DND-41 (cell line): ENCODE results near the gene AUTS2.

Source experiments
- ATAC-seq: fragments of 200-7000 bp; cut with Tn5 transposase; 3 replicates; pipeline ENCODE4 v1.9.1; 2021; ENCODE audit warnings: low read depth; ENCODE audit not compliant: insufficient read depth
- DNase-seq: peaks from one replicate; pipeline ENCODE4 v3.0.0-alpha.2; 2020
- H2AFZ ChIP-seq: 2 replicates; pipeline ENCODE4 v1.6.0; 2012; ENCODE audit warnings: low read depth, low read length
- H3K27ac ChIP-seq: 2 replicates; pipeline ENCODE4 v1.5.1; 2012; ENCODE audit warnings: low read length, inconsistent platforms
- H3K27me3 ChIP-seq: fragments of 200-600 bp; sonication (generic); 2 replicates; pipeline ENCODE4 v1.6.0; 2012; ENCODE audit warnings: low read length, mild to moderate bottlenecking, inconsistent platforms; ENCODE audit not compliant: insufficient read depth, poor library complexity
- H3K36me3 ChIP-seq: 2 replicates; pipeline ENCODE4 v1.5.1; 2012; ENCODE audit warnings: low read length, inconsistent platforms; ENCODE audit not compliant: insufficient read depth
- H3K4me1 ChIP-seq: 2 replicates; pipeline ENCODE4 v1.5.1; 2012; ENCODE audit warnings: mild to moderate bottlenecking, low read length; ENCODE audit not compliant: insufficient read depth
- H3K4me2 ChIP-seq: 2 replicates; pipeline ENCODE4 v1.6.0; 2012; ENCODE audit warnings: mild to moderate bottlenecking, moderate library complexity, low read length, inconsistent platforms; ENCODE audit not compliant: insufficient read depth
- H3K4me3 ChIP-seq, 2 experiments: fragments of 200-600 bp in 1 of 2; shearing (Covaris generic) in 1 of 2; 2 replicates each; pipeline ENCODE4 v1.5.1; 2012 to 2016; ENCODE audit warnings: inconsistent platforms in 2 of 2, low read length in 2 of 2, mild to moderate bottlenecking in 2 of 2, low read depth in 1 of 2, moderate library complexity in 1 of 2
- H3K79me2 ChIP-seq: 2 replicates; pipeline ENCODE4 v1.6.0; 2012; ENCODE audit warnings: low read length, inconsistent platforms; ENCODE audit not compliant: insufficient read depth
- H3K9ac ChIP-seq: 2 replicates; pipeline ENCODE4 v1.6.0; 2012; ENCODE audit warnings: low read depth, mild to moderate bottlenecking, inconsistent platforms, low read length, moderate library complexity
- H3K9me3 ChIP-seq: 2 replicates; pipeline ENCODE4 v1.5.1; 2012; ENCODE audit warnings: low read length, moderate library complexity, mild to moderate bottlenecking, inconsistent platforms; ENCODE audit not compliant: insufficient read depth, severe bottlenecking
- H4K20me1 ChIP-seq: 2 replicates; pipeline ENCODE4 v1.6.0; 2012; ENCODE audit warnings: low read length; ENCODE audit not compliant: insufficient read depth
- EZH2 ChIP-seq: IDR thresholded peaks from 3 replicates; pipeline ENCODE4 v1.6.1; 2012; ENCODE audit warnings: borderline replicate concordance, low read depth, mild to moderate bottlenecking, moderate library complexity, low read length, inconsistent platforms; ENCODE audit not compliant: severe bottlenecking
- TF ChIP-seq, protein P1 (sequence below): IDR thresholded peaks from 2 replicates; pipeline ENCODE4 v1.5.1; 2012; ENCODE audit warnings: borderline replicate concordance, low read length, moderate library complexity, mild to moderate bottlenecking; ENCODE audit not compliant: poor library complexity, severe bottlenecking; ENCODE audit errors: extremely low read depth

AUTS2 gene

DNA sequence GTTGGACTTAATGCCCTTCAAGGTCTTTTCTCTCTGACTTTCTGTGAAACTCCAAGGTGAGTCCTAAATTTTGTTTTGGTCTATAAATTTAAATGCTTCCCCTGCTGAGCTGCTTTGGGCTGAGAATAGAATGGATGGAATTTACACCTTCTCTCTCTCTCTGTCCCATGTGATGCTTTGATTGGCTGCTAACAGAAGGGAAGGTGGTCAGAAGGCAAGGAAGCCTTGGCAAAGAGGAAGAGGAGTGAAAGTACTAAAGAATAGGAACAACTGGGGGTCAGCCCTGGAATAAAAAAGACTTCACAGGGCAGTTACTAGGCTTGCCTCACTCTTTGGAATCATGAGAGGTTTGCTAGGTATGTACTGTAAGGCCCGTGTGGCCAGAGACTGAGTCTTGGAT lies 260.2 kb downstream of the AUTS2 start:
- Histone ChIP-seq H3K4me3 (no peak overlapping the region), H2AFZ (no peak overlapping the region), H3K9ac (no peak overlapping the region), H3K36me3 (no peaks in the 10 kb centered on the region), H4K20me1 (peaks cover 17% of the 10 kb centered on the region), H3K9me3 (no peaks in the 10 kb centered on the region), H3K79me2 (peaks cover 24% of the 10 kb centered on the region), H3K4me2 (no peak overlapping the region), H3K27ac (no peak overlapping the region), H3K27me3 (no peaks in the 10 kb centered on the region), H3K4me1 (no peaks in the 10 kb centered on the region)
- DNase-seq (no peak), ATAC-seq (no peak)
- TF ChIP-seq, protein P1, sequence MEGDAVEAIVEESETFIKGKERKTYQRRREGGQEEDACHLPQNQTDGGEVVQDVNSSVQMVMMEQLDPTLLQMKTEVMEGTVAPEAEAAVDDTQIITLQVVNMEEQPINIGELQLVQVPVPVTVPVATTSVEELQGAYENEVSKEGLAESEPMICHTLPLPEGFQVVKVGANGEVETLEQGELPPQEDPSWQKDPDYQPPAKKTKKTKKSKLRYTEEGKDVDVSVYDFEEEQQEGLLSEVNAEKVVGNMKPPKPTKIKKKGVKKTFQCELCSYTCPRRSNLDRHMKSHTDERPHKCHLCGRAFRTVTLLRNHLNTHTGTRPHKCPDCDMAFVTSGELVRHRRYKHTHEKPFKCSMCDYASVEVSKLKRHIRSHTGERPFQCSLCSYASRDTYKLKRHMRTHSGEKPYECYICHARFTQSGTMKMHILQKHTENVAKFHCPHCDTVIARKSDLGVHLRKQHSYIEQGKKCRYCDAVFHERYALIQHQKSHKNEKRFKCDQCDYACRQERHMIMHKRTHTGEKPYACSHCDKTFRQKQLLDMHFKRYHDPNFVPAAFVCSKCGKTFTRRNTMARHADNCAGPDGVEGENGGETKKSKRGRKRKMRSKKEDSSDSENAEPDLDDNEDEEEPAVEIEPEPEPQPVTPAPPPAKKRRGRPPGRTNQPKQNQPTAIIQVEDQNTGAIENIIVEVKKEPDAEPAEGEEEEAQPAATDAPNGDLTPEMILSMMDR = no peak
- TF ChIP-seq EZH2 = no peak

DNA sequence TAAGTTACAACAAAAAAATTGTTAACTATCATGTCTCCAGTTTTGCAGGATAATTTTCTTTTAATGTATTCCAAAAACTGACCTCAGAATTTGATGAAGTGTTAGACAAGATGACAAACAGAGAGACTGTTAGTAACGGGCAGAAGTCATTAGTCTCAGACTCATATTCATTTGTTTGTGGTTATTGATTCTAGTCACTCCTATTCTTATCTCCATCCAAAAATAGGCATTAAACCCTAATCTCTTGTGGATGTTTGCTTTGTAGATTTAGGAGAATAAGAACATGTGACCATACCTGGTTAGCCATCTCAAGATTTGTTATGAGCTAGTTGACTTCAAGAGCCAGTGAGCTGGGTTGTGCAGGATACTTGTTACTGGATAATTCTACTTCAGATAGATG lies 261.1 kb downstream of the AUTS2 start:
- TF ChIP-seq EZH2 = no peak
- TF ChIP-seq, protein P1 = no peak
- Histone ChIP-seq H3K27me3 (no peaks in the 10 kb centered on the region), H3K9ac (no peak overlapping the region), H2AFZ (no peak overlapping the region), H3K79me2 (peaks cover 16% of the 10 kb centered on the region), H3K4me1 (no peaks in the 10 kb centered on the region), H3K4me2 (no peak overlapping the region), H3K9me3 (no peaks in the 10 kb centered on the region), H4K20me1 (peaks cover 16% of the 10 kb centered on the region), H3K36me3 (no peaks in the 10 kb centered on the region), H3K4me3 (no peak overlapping the region), H3K27ac (no peak overlapping the region)
- ATAC-seq (no peak), DNase-seq (no peak)

DNA sequence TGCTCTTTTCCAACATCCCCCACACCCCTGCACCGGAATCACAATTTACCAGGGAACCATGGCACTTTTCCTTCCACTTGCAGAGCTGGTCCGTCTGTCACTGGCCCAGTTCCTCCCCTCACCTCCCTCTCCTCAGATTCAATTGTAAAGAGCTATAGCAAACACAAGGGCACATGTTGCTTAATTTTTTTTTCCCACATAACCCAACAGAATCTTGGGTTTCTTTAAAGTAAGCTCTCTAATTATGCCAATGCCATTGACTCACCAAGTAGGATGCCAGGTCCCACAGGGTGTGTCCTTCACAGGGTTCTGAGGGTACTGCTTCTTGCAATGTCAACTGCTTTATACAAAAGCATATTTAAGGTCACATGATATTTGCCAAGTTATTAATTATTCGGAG lies 262.2 kb downstream of the AUTS2 start:
- no peak for DNase-seq
- Histone ChIP-seq H3K36me3 (no peaks in the 10 kb centered on the region), H3K4me3 (no peak overlapping the region), H3K27me3 (no peaks in the 10 kb centered on the region), H3K27ac (no peak overlapping the region), H3K4me1 (no peaks in the 10 kb centered on the region), H3K9ac (no peak overlapping the region), H3K4me2 (no peak overlapping the region), H2AFZ (no peak overlapping the region), H4K20me1 (peaks cover 16% of the 10 kb centered on the region), H3K79me2 (peaks cover 16% of the 10 kb centered on the region), H3K9me3 (no peaks in the 10 kb centered on the region)
- TF ChIP-seq EZH2 = no peak
- TF ChIP-seq, protein P1 = no peak
- ATAC-seq = no peak
